ENCODE data around the gene RAB22A. TPM values are rescaled to one million over a fixed set of nuclear protein-coding genes. Genes with fewer than 3 reads are reported as not detected.

RAB22A gene
- total and polyA plus RNA-seq, 2 of the 4 experiments (the other 2 are of a cell fraction): 8.2 to 8.4 TPM

DNA sequence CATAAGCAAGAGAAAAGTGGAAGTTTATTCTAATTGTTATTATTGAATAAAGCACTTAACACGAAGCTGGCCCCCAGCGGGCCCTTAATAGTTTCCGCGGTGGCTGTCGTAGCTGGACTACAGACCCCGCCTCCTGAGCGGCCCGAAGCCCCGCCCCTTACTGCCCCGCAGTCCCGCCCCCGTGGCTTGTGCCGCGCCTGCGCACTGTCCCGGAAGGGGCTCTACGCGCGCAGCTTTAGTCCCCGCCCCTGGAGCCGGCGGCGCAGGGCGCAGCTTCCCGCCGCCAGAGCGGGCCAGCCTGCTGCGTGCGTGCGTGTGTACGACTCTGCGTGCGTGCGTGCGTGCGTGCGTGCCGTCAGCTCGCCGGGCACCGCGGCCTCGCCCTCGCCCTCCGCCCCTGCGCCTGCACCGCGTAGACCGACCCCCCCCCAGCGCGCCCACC is 79.4 kb downstream of the RAB22A start, which contains the start of gene VAPB (continued):
- TF ChIP-seq NFE2L2 (IDR thresholded peaks at IDR 0.05; ENCODE audit: low read depth, low read length): no peak; the same call in 1 of the 2 replicates

DNA sequence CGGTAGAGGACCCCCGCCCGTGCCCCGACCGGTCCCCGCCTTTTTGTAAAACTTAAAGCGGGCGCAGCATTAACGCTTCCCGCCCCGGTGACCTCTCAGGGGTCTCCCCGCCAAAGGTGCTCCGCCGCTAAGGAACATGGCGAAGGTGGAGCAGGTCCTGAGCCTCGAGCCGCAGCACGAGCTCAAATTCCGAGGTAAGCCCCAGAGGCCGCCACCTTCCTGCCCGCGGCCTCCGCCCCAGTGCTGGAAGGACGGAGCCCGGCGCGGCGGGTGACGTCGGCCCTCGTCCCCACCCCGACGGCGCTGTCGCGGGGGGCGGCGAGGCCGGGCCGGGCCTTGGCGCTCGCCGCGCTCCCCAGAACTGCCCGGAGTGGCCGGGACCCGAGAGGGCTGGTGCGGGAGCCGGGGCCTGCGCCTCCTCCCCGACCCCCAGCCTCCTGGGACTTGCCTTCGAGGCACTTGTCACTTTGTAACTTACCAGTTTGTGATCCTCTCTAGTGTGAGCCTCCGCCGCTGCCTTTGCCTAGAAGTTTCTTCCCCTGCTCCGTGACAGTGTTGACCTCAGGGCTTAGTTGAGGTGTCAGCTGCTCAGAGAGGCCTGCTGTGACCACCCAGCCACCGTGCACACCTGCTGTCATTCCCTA is 79.9 kb downstream of the RAB22A start:
- Histone ChIP-seq H3K27ac (ENCODE audit: insufficient read depth, low read length) (peak overlapping the region; percentile 96), H3K4ac (ENCODE audit: low read depth, low read length) (peak overlapping the region; percentile 98), H3K56ac (ENCODE audit: extremely low read depth, insufficient read depth, low read length) (peak overlapping the region; percentile 85), H4K8ac (ENCODE audit: low read depth in 2 of 2, low read length in 2 of 2) (peak overlapping the region; percentile 96 to 98), H2AK9ac (replicated peaks; ENCODE audit: low read depth, low read length, poor library complexity) (peak overlapping the region; percentile 99), H3K23ac (ENCODE audit: low read depth, low read length) (peak overlapping the region; percentile 99), H2AFZ (replicated peaks; ENCODE audit: low read length, poor library complexity) (peak overlapping the region; percentile 99), H4K91ac (ENCODE audit: insufficient read depth, low read depth, low read length) (peak overlapping the region; percentile 98), H3K4me1 (ENCODE audit: control insufficient read depth, insufficient read depth, low read length) (peaks cover 8% of the 10 kb centered on the region), H4K20me1 (ENCODE audit: insufficient read depth, low read length) (peaks cover 48% of the 10 kb centered on the region), H2BK120ac (ENCODE audit: low read depth, low read length) (peak overlapping the region; percentile 68), H2BK15ac (ENCODE audit: low read depth, low read length) (peak overlapping the region; percentile 34; the same call in 1 of the 3 replicates), H2BK20ac (ENCODE audit: low read depth, low read length) (no peak overlapping the region), H3K9me1 (ENCODE audit: insufficient read depth, low read length) (peaks cover 26% of the 10 kb centered on the region), H3K79me1 (ENCODE audit: low read depth in 1 of 2, low read length in 2 of 2) (peaks cover 12 to 48% of the 10 kb centered on the region in 2 experiments), H3K4me2 (ENCODE audit: low read depth, low read length) (peak overlapping the region; percentile 99), H2AK5ac (ENCODE audit: low read depth, low read length) (peak overlapping the region; percentile 97), H4K5ac (ENCODE audit: low read depth, low read length) (peak overlapping the region; percentile 85), H3K18ac (ENCODE audit: low read depth, low read length) (peak overlapping the region; percentile 64), H3K14ac (replicated peaks; ENCODE audit: low read depth, low read length) (peak overlapping the region; percentile 99), H3K27me3 (ENCODE audit: control insufficient read depth, insufficient read depth, low read length) (no peaks in the 10 kb centered on the region), H3K9ac (ENCODE audit: low read depth, low read length) (peak overlapping the region; percentile 97), H3K36me3 (ENCODE audit: control insufficient read depth, insufficient read depth, low read length) (peaks cover 6% of the 10 kb centered on the region; the same call in 1 of the 2 replicates), H3K9me3 (ENCODE audit: control insufficient read depth, insufficient read depth, low read length) (no peaks in the 10 kb centered on the region), H2BK5ac (ENCODE audit: low read depth, low read length, poor library complexity, severe bottlenecking) (peak overlapping the region; percentile 91), H3K4me3 (ENCODE audit: insufficient read depth, low read depth, low read length) (peak overlapping the region; percentile 87)
- CTCF ChIA-PET: interaction anchor here (0.6 to 0.9 kb wide), 3 partner anchors 30 to 60 kb away, joined by 3 to 6 read pairs (median 4); no protein-coding TSS in a partner anchor
- ATAC-seq (ENCODE audit: low read depth) (peak; percentile 64), DNase-seq (peak; percentile 32)
- in situ Hi-C loops (cut with MboI; ENCODE audit: low sequenced_read_pairs): no loop called here
- POLR2A ChIA-PET (ENCODE audit: unreplicated experiment): interaction anchor here (0.8 to 1.1 kb wide), 2 partner anchors 13 to 25 kb away, joined by 3 to 5 read pairs; no protein-coding TSS in a partner anchor
- WGBS, 2 experiments (ENCODE audit: extremely low coverage in 2 of 2, insufficient read length in 1 of 2): 3% methylated on average over 22 of the region's 56 CpGs; no CpG with 5 or more reads in 1 of the 2 experiments
- dilution Hi-C loops (cut with HindIII; ENCODE audit: low sequenced_read_pairs, unreplicated experiment): no loop called here
- no peak; the same call in 1 of the 2 replicates for TF ChIP-seq RAD21 (IDR thresholded peaks at IDR 0.05; ENCODE audit: low read length)
- no peak for TF ChIP-seq FOS (IDR thresholded peaks at IDR 0.05; ENCODE audit: low read depth, low read length)
- TF ChIP-seq MAFK (IDR thresholded peaks at IDR 0.05; ENCODE audit: low read depth, low read length): no peak
- no peak for TF ChIP-seq RFX5 (IDR thresholded peaks at IDR 0.05; ENCODE audit: low read depth, low read length)
- no peak for TF ChIP-seq SMC3 (IDR thresholded peaks at IDR 0.05; ENCODE audit: low read depth, low read length)
- no peak; the same call in 1 of the 2 replicates for TF ChIP-seq MXI1 (IDR thresholded peaks at IDR 0.05; ENCODE audit: borderline replicate concordance, low read depth, low read length)
- TF ChIP-seq, protein P1, sequence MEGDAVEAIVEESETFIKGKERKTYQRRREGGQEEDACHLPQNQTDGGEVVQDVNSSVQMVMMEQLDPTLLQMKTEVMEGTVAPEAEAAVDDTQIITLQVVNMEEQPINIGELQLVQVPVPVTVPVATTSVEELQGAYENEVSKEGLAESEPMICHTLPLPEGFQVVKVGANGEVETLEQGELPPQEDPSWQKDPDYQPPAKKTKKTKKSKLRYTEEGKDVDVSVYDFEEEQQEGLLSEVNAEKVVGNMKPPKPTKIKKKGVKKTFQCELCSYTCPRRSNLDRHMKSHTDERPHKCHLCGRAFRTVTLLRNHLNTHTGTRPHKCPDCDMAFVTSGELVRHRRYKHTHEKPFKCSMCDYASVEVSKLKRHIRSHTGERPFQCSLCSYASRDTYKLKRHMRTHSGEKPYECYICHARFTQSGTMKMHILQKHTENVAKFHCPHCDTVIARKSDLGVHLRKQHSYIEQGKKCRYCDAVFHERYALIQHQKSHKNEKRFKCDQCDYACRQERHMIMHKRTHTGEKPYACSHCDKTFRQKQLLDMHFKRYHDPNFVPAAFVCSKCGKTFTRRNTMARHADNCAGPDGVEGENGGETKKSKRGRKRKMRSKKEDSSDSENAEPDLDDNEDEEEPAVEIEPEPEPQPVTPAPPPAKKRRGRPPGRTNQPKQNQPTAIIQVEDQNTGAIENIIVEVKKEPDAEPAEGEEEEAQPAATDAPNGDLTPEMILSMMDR (conservative IDR thresholded peaks at IDR 0.05; ENCODE audit: low read depth, low read length): no peak
- TF ChIP-seq MAZ (IDR thresholded peaks at IDR 0.05; ENCODE audit: borderline replicate concordance, low read depth, low read length): peak; percentile 39; the same call in 1 of the 2 replicates
- peak; percentile 92 for TF ChIP-seq POLR2A (IDR thresholded peaks at IDR 0.05; ENCODE audit: low read depth, low read length)
- no peak for TF ChIP-seq CEBPB (IDR thresholded peaks at IDR 0.05; ENCODE audit: low read depth, low read length)
- no peak for TF ChIP-seq NFE2L2 (IDR thresholded peaks at IDR 0.05; ENCODE audit: low read depth, low read length)
- no TSS peak for BruUV-seq (replicated peaks)
- intact Hi-C loops (cut with micrococcal nuclease): no loop called here

All from IMR-90 (cell line).